Stimulated activated CD4-positive, alpha-beta T cell treated with anti-CD3 and anti-CD28 coated beads, Interleukin-12 subunit alpha, Interleukin-12 subunit beta, amount 100 ng/mL, for 24 hours (primary cell): ENCODE results near the gene SEMA3G.

Source experiments
- DNase-seq, 2 experiments: peaks; one replicate each; pipeline ENCODE4 v3.0.0-alpha.2; 2020; ENCODE audit warnings: low read depth in 2 of 2

The SEMA3G gene

GRCh38 chr3:52438579-52439425, 6.1 kb downstream of the SEMA3G start:
- DNase-seq, result no peak

GRCh38 chr3:52438104-52438376, 6.9 kb downstream of the SEMA3G start:
- no peak for DNase-seq

GRCh38 chr3:52437326-52438103, 7.4 kb downstream of the SEMA3G start:
- no peak for DNase-seq

GRCh38 chr3:52436500-52437149, 8.3 kb downstream of the SEMA3G start:
- no peak for DNase-seq

GRCh38 chr3:52435246-52436101, 9.4 kb downstream of the SEMA3G start:
- DNase-seq, result no peak

GRCh38 chr3:52434491-52435115, 10.3 kb downstream of the SEMA3G start:
- no peak for DNase-seq

GRCh38 chr3:52433996-52434479, 10.9 kb downstream of the SEMA3G start:
- no peak for DNase-seq

- DNase-seq, result no peak
These were observed 11.4 kb downstream of the SEMA3G start for GRCh38 chr3:52433328-52433995.

- DNase-seq, result no peak
These were observed 12.2 kb downstream of the SEMA3G start for GRCh38 chr3:52432691-52433141.

- no peak for DNase-seq
These were observed 12.7 kb downstream of the SEMA3G start for GRCh38 chr3:52432225-52432624.

GRCh38 chr3:52431459-52432223, 13.3 kb downstream of the SEMA3G start:
- DNase-seq, result no peak

- no peak for DNase-seq
These were observed 14.5 kb downstream of the SEMA3G start for GRCh38 chr3:52430416-52430810.

- no peak for DNase-seq
These were observed 15.0 kb downstream of the SEMA3G start for GRCh38 chr3:52429779-52430415.

GRCh38 chr3:52429031-52429430, 15.9 kb downstream of the SEMA3G start:
- DNase-seq, result no peak

GRCh38 chr3:52428151-52429005, 16.5 kb downstream of the SEMA3G start:
- no peak for DNase-seq

- no peak for DNase-seq
These were observed 21.7 kb downstream of the SEMA3G start for GRCh38 chr3:52423173-52423572.

GRCh38 chr3:52422669-52423068, 22.2 kb downstream of the SEMA3G start:
- no peak for DNase-seq

- no peak for DNase-seq
These were observed 24.5 kb downstream of the SEMA3G start for GRCh38 chr3:52420388-52420787.
